A549 (cell line): ENCODE measurements around the gene AGAP9.
"Not testable (repeated sequence)": the region's sequence is repeated elsewhere in the genome, so short reads cannot be mapped to it uniquely, and the experiment has no call there.

Experiments
- ESRRA ChIP-seq: fragments of 150-350 bp; IDR thresholded peaks from 2 replicates; pipeline ENCODE4 v1.6.1; 2014; ENCODE audit warnings: mild to moderate bottlenecking, low read length, borderline replicate concordance
- POLR2AphosphoS2 ChIP-seq: conservative IDR thresholded peaks from 2 replicates; pipeline ENCODE4 v1.6.1; 2012; ENCODE audit warnings: low read length, improper control_type of control experiment, inconsistent platforms
- TF ChIP-seq, protein P1 (sequence below): IDR thresholded peaks from 2 replicates; pipeline ENCODE4 v1.6.1; 2012
- TF ChIP-seq, protein P2 (sequence below): fragments of 150-350 bp; IDR thresholded peaks from 2 replicates; pipeline ENCODE4 v1.6.1; 2014; ENCODE audit warnings: low read depth, mild to moderate bottlenecking, low read length
- TF ChIP-seq, protein P3 (sequence below): fragments of >200 bp; sonication (Bioruptor Twin); formaldehyde crosslinking; IDR thresholded peaks from 3 replicates; pipeline ENCODE4 v1.5.1; 2016

DNA sequence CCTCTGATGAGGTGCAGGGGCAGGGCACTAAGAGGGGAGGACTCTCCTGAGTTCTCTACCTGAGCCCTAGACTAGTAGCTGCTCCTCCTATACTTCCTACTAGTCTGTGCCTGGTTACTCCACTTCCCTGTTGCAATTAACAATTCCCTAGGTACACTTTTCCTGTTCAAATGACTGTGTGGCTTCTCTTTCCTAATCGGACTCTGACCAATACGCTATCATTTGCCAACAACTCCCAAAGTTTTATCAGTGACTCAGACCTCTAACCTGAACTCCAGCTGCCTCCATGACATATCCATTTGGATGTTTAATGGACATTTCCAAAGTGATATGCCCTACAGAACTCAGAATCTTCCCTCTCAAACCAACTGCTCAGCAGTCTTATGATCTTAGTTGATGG, 31.9 kb upstream of the AGAP9 start:
- TF ChIP-seq, protein P1, sequence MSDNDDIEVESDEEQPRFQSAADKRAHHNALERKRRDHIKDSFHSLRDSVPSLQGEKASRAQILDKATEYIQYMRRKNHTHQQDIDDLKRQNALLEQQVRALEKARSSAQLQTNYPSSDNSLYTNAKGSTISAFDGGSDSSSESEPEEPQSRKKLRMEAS = not testable (repeated sequence)
- TF ChIP-seq, protein P2, sequence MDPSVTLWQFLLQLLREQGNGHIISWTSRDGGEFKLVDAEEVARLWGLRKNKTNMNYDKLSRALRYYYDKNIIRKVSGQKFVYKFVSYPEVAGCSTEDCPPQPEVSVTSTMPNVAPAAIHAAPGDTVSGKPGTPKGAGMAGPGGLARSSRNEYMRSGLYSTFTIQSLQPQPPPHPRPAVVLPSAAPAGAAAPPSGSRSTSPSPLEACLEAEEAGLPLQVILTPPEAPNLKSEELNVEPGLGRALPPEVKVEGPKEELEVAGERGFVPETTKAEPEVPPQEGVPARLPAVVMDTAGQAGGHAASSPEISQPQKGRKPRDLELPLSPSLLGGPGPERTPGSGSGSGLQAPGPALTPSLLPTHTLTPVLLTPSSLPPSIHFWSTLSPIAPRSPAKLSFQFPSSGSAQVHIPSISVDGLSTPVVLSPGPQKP = not testable (repeated sequence)
- TF ChIP-seq, protein P3, sequence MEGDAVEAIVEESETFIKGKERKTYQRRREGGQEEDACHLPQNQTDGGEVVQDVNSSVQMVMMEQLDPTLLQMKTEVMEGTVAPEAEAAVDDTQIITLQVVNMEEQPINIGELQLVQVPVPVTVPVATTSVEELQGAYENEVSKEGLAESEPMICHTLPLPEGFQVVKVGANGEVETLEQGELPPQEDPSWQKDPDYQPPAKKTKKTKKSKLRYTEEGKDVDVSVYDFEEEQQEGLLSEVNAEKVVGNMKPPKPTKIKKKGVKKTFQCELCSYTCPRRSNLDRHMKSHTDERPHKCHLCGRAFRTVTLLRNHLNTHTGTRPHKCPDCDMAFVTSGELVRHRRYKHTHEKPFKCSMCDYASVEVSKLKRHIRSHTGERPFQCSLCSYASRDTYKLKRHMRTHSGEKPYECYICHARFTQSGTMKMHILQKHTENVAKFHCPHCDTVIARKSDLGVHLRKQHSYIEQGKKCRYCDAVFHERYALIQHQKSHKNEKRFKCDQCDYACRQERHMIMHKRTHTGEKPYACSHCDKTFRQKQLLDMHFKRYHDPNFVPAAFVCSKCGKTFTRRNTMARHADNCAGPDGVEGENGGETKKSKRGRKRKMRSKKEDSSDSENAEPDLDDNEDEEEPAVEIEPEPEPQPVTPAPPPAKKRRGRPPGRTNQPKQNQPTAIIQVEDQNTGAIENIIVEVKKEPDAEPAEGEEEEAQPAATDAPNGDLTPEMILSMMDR = not testable (repeated sequence)
- TF ChIP-seq ESRRA, POLR2AphosphoS2: not testable (repeated sequence)
